Colonic mucosa (tissue), 4 donors: ENCODE results near the gene RPTOR. TPM values are rescaled to one million over a fixed set of nuclear protein-coding genes. Genes with fewer than 3 reads are reported as not detected.

Experiments used
- DNase-seq: peaks from one replicate; pipeline ENCODE4 v3.0.0-alpha.2; 2020
- H3K27ac ChIP-seq: fragments of 200-600 bp; one replicate; pipeline ENCODE4 v1.8.0; 2021
- H3K27me3 ChIP-seq: fragments of 200-600 bp; one replicate; pipeline ENCODE4 v1.8.0; 2021
- H3K36me3 ChIP-seq: fragments of 200-600 bp; one replicate; pipeline ENCODE4 v1.8.0; 2021
- H3K4me1 ChIP-seq: fragments of 200-600 bp; one replicate; pipeline ENCODE4 v1.8.0; 2021; ENCODE audit warnings: mild to moderate bottlenecking
- H3K4me3 ChIP-seq: fragments of 200-600 bp; one replicate; pipeline ENCODE4 v1.8.0; 2021
- H3K9ac ChIP-seq, 2 donors: one replicate each; pipeline ENCODE4 v1.7.0; 2013; ENCODE audit warnings: control low read depth in 2 of 2, low read depth in 2 of 2, low read length in 2 of 2
- H3K9me3 ChIP-seq: fragments of 200-600 bp; one replicate; pipeline ENCODE4 v1.8.0; 2021
- CTCF ChIP-seq: fragments of 200-600 bp; IDR thresholded peaks from one replicate; pipeline ENCODE4 v1.8.0; 2022; ENCODE audit warnings: antibody characterized with exemption, mild to moderate bottlenecking
- intact Hi-C: fragments of 100-400 bp; cut with DNase I; formaldehyde crosslinking; loops from one replicate; pipeline ENCODE4 v1.14.1; 2022
- total RNA-seq, 2 donors: library from RNA; stranded (reverse); fragmentation: NEBNext Ultra II Directional in 1 of 2; extraction: Animal tissue kit (Norgen Biotek cat#: 25700) in 1 of 2; gene quantifications; one replicate each; pipeline ENCODE4 v1.2.1, GENCODE V29; 2021
- donor health status: healthy.
- donor health status: DM: no; HTN: no; CAD: no.
- donor health status: DM: no; HTN: no; CAD: no.

The RPTOR gene
- total RNA-seq, 2 donors from 2014 or later = 21.2 to 39.6 TPM

DNA sequence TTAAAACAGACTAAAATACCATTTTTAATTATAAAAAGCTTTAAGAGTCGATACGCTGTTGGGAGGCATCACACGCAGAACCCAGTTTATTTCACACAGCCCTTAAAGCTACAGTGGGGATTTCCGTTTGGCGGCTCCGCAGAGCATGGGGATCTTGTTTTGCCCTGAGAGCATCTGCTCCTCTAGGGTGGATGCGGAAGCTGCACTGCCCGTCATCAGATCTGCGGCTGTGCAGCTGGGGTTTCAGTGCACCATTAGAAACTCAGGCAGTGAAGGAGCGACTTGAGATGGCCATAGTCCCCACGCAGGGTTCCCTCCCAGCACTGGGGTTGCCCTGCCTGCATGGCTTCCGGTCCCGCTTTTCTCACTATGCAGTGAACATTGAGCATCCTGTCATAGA is 384.8 kb downstream of the RPTOR start:
- Histone ChIP-seq H3K4me3 (no peak overlapping the region), H3K27me3 (no peaks in the 10 kb centered on the region), H3K36me3 (no peaks in the 10 kb centered on the region), H3K4me1 (no peaks in the 10 kb centered on the region), H3K9me3 (no peaks in the 10 kb centered on the region), H3K9ac (no peak overlapping the region), H3K27ac (no peak overlapping the region)
- intact Hi-C loops = no loop called here
- no peak for TF ChIP-seq CTCF
- no peak for DNase-seq

DNA sequence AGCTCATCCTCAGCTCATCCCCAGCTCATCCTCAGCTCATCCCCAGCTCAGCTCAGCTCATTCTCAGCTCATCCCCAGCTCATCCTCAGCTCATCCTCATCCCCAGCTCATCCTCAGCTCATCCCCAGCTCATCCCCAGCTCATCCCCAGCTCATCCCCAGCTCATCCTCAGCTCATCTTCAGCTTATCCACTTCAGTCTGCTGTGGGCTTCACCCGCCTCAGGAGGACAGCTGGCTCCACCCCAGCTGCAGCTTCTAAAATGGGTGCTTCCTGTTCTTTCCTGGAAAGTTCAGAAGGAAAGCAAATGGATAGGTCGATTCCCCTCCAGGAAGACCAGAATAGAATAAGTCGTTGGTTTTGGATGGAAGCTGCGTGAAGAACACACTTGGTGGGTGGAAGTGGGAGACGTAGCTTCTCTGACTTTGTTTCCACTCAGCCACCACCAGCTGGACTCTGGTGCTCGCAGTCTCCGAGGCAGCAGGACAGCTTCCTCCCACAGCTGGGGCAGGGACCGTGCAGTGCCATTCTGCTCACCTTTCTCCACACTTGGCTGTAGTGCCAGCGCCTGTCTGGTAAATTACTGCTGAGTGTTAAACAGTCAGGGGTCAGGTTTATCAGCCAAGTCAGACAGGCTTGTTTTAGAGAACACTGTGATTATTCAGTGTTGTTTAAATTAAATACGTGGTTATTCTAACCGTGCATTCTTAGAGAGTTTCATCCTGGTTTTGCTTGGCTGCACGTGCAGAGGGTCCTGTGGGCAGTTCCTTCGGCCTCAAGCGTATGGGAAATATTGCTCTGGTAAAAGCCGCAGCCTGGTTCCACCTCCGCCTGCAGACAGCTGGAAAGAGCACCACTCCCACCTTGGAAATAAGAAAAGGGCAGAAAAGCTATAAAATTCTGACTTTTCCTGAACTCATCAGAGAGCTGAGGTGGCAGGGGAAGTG is 386.0 kb downstream of the RPTOR start:
- intact Hi-C loops = no loop called here
- H3K4me3 ChIP-seq = no peak overlapping the region
- no peak overlapping the region for H3K9ac ChIP-seq
- H3K27ac ChIP-seq = no peak overlapping the region
- TF ChIP-seq CTCF = no peak
- no peaks in the 10 kb centered on the region for H3K9me3 ChIP-seq
- no peaks in the 10 kb centered on the region for H3K27me3 ChIP-seq
- H3K4me1 ChIP-seq = no peaks in the 10 kb centered on the region
- H3K36me3 ChIP-seq = no peaks in the 10 kb centered on the region
- DNase-seq = no peak

- intact Hi-C loops = no loop called here
- Histone ChIP-seq H3K9me3 (no peaks in the 10 kb centered on the region), H3K9ac (no peak overlapping the region), H3K4me3 (no peak overlapping the region), H3K36me3 (no peaks in the 10 kb centered on the region), H3K27me3 (no peaks in the 10 kb centered on the region), H3K27ac (no peak overlapping the region), H3K4me1 (no peaks in the 10 kb centered on the region)
- no peak for TF ChIP-seq CTCF
- no peak for DNase-seq
These were observed 387.0 kb downstream of the RPTOR start for GRCh38 chr17:80931421-80932265.

GRCh38 chr17:80935526-80935925 is 390.9 kb downstream of the RPTOR start:
- intact Hi-C loops = no loop called here
- Histone ChIP-seq H3K9ac (no peak overlapping the region), H3K27ac (no peak overlapping the region), H3K36me3 (no peaks in the 10 kb centered on the region), H3K4me3 (no peak overlapping the region), H3K9me3 (no peaks in the 10 kb centered on the region), H3K27me3 (no peaks in the 10 kb centered on the region), H3K4me1 (no peaks in the 10 kb centered on the region)
- TF ChIP-seq CTCF = no peak
- DNase-seq = no peak

DNA sequence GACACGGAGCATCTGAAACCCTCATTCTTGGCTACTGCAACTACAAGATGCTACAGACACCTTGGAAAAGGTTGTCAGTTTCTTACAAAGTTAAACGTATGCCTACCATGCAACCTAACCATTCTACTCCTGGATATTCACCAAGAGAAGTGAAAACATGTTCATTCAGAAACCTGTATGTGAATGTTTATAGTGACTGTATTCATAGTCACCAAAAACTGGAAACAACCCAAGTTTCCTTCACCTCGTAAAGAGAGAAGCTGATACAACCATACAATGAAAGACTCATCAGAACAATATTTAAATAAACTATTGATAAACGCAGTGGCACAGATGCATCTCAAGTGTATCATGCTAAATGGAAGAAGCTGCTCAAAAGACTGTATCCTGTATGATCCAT is 391.6 kb downstream of the RPTOR start:
- H3K27me3 ChIP-seq = no peaks in the 10 kb centered on the region
- intact Hi-C loops = no loop called here
- TF ChIP-seq CTCF = no peak

More for the DNA sequence above, 391.6 kb downstream of the RPTOR start:
- no peak overlapping the region for H3K4me3 ChIP-seq
- no peaks in the 10 kb centered on the region for H3K36me3 ChIP-seq
- no peaks in the 10 kb centered on the region for H3K4me1 ChIP-seq
- DNase-seq = no peak
- no peak overlapping the region for H3K9ac ChIP-seq
- H3K27ac ChIP-seq = no peak overlapping the region
- no peaks in the 10 kb centered on the region for H3K9me3 ChIP-seq
